Bronchial epithelial cell (primary cell): Measurements from ENCODE around the gene CCR3. TPM values are rescaled to one million over a fixed set of nuclear protein-coding genes. Genes with fewer than 3 reads are reported as not detected.

Source experiments
- DNase-seq: peaks from one replicate; pipeline ENCODE4 v3.0.0-alpha.2; 2010; ENCODE audit warnings: low read depth
- FAIRE-seq: peaks from 2 replicates; lab custom pipeline; 2011; peaks lifted over from hg19 to GRCh38; lab: Jason Lieb, UNC
- H3K27me3 ChIP-seq: 2 replicates; pipeline ENCODE4 v1.5.1; 2011; ENCODE audit warnings: low read length; ENCODE audit not compliant: control insufficient read depth, insufficient read depth
- H3K36me3 ChIP-seq: 2 replicates; pipeline ENCODE4 v1.5.1; 2011; ENCODE audit warnings: low read length; ENCODE audit not compliant: control insufficient read depth, insufficient read depth
- H3K4me3 ChIP-seq: 2 replicates; pipeline ENCODE4 v1.5.1; 2011; ENCODE audit warnings: mild to moderate bottlenecking, low read depth, low read length, control low read depth
- CTCF ChIP-seq: IDR thresholded peaks from 2 replicates; pipeline ENCODE4 v1.5.1; 2011; ENCODE audit warnings: mild to moderate bottlenecking, moderate library complexity, low read length, control low read depth, inconsistent platforms; ENCODE audit not compliant: insufficient read depth, severe bottlenecking
- total RNA-seq: library from RNA; depleted of rRNA; stranded (reverse); fragments of >200 nt; gene quantifications from 2 replicates; pipeline ENCODE4 v1.2.1, GENCODE V29; 2014

Gene CCR3
- total RNA-seq, 1 donor from 2014 or later, result not detected

- H3K27me3 ChIP-seq, result no peaks in the 10 kb centered on the region
- no peak for TF ChIP-seq CTCF
- no peak overlapping the region for H3K4me3 ChIP-seq
- FAIRE-seq, result no peak
- DNase-seq, result no peak
- H3K36me3 ChIP-seq, result no peaks in the 10 kb centered on the region
These were observed 44.8 kb downstream of the CCR3 start for GRCh38 chr3:46286947-46287565.

GRCh38 chr3:46289551-46289950 is 47.3 kb downstream of the CCR3 start:
- no peaks in the 10 kb centered on the region for H3K36me3 ChIP-seq

GRCh38 chr3:46289966-46290365 is 47.7 kb downstream of the CCR3 start:
- H3K27me3 ChIP-seq, result peaks cover 1% of the 10 kb centered on the region
- no peak overlapping the region for H3K4me3 ChIP-seq
- DNase-seq (no peak), FAIRE-seq (no peak)
- H3K36me3 ChIP-seq, result no peaks in the 10 kb centered on the region
- TF ChIP-seq CTCF, result no peak

More at GRCh38 chr3:46289551-46289950, 47.3 kb downstream of the CCR3 start:
- DNase-seq (no peak), FAIRE-seq (no peak)
- Histone ChIP-seq H3K4me3 (no peak overlapping the region), H3K27me3 (no peaks in the 10 kb centered on the region)
- no peak for TF ChIP-seq CTCF

GRCh38 chr3:46291046-46291445 is 48.8 kb downstream of the CCR3 start:
- no peaks in the 10 kb centered on the region for H3K36me3 ChIP-seq
- no peak for DNase-seq
- no peak for FAIRE-seq
- H3K4me3 ChIP-seq, result no peak overlapping the region
- no peak for TF ChIP-seq CTCF
- H3K27me3 ChIP-seq, result peaks cover 3% of the 10 kb centered on the region

- TF ChIP-seq CTCF, result no peak
These were observed 50.9 kb downstream of the CCR3 start for GRCh38 chr3:46293035-46293724.

More at GRCh38 chr3:46293035-46293724, 50.9 kb downstream of the CCR3 start:
- H3K4me3 ChIP-seq, result no peak overlapping the region
- no peak for FAIRE-seq
- DNase-seq, result no peak
- no peaks in the 10 kb centered on the region for H3K36me3 ChIP-seq
- peaks cover 3% of the 10 kb centered on the region for H3K27me3 ChIP-seq
